ENCODE data around the gene ZFYVE28.
A peak's percentile ranks its signal among the peaks of the same experiment; 100 is the strongest.
"Not testable (repeated sequence)": the region's sequence is repeated elsewhere in the genome, so short reads cannot be mapped to it uniquely, and the experiment has no call there.

ZFYVE28 gene

DNA sequence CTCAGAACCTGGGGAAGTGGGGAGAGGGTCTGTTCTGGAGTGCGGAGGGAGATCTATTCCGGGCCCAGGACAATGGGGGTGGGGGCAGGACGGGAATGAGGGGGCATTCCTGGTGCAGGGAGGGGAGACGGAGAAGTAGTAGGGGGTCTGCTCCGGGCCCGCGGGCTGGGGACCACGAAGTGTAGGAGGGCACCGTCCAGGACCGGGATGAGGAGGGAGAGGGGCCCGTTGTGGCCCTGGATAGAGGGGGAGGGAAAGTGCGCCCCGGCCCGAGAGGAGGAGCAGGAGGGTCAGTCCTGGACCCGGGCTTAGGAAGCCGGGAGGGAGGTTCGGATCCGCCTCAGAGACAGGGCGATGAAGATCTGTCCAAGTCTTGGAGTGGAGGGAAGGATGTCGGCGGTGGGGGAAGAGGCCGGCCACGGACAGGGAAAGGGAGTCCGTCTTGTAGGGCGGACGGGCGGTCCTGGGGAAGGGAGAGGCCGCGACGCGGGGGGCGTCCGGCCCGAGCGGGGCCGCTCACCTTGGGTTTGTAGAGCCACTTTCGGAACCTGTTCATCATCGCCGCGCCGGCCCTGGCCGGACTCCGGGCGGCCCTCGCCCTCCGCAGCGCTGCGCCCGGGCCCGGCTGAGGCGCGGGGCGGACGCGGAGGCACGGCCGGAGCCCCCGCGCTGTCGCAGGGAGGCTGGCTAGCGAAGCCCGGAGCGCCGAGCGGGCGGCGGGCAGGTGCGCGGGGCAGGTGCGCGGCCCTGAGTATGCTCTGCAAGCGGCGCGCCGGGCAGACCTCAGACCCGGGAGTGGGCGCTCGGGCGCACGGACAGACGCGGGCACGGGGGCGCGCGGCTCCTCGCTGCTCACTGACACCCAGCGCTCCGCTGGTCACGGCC is at the start of gene ZFYVE28:
Gene ZFYVE28, minus strand, starts transcription at position 881 of the 885 bp plus-strand sequence. Its CDS starts 322 bp downstream, at position 559.
- no peak for DNase-seq (ENCODE audit: low read depth)
- TF ChIP-seq, protein P1, sequence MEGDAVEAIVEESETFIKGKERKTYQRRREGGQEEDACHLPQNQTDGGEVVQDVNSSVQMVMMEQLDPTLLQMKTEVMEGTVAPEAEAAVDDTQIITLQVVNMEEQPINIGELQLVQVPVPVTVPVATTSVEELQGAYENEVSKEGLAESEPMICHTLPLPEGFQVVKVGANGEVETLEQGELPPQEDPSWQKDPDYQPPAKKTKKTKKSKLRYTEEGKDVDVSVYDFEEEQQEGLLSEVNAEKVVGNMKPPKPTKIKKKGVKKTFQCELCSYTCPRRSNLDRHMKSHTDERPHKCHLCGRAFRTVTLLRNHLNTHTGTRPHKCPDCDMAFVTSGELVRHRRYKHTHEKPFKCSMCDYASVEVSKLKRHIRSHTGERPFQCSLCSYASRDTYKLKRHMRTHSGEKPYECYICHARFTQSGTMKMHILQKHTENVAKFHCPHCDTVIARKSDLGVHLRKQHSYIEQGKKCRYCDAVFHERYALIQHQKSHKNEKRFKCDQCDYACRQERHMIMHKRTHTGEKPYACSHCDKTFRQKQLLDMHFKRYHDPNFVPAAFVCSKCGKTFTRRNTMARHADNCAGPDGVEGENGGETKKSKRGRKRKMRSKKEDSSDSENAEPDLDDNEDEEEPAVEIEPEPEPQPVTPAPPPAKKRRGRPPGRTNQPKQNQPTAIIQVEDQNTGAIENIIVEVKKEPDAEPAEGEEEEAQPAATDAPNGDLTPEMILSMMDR (IDR thresholded peaks at IDR 0.05; ENCODE audit: low read depth, low read length, missing control alignments), result no peak
- peak within 1 kb of the TSS; percentile 50 for H3K4me3 ChIP-seq (ENCODE audit: low read depth, low read length)

DNA sequence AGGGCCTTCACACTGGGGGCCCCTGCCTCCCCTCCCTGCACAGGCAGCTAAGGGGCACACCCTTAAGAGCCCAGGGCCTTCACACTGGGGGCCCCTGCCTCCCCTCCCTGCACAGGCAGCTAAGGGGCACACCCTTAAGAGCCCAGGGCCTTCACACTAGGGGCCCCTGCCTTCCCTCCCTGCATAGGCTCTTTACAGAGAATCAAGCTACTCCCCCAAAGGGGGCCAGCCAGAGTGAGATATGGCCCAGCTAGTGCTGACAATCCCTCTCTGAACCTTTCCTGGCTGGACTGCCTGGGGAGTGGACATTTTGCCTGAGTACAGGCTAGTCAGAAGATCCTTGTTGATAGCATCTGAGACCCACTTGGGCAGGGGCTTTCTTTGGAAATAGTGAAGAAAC is 47.1 kb upstream of the ZFYVE28 start:
- not testable (repeated sequence) for H3K4me3 ChIP-seq (ENCODE audit: low read depth, low read length); DNase-seq (ENCODE audit: low read depth)

DNA sequence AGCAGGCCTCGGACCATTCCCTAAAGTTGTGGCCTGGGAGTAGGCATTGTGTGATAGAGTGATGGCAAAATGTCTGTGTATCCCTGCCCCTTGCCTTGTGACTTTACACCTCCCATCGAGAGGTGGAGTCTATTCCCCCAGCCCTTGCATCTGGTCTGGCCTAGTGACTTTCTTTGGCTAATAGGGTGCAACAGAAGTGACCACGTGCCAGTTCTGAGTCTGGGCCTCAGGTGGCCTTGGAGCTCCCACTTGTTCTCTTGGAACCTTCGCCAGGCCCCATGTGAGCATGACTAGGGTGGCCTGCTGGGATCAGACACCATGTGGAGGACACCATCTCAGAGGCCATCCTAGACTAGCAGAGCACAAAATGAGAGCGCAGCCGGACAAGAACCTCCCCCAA is 46.6 kb upstream of the ZFYVE28 start:
- TF ChIP-seq, protein P1 (IDR thresholded peaks at IDR 0.05; ENCODE audit: low read depth, low read length, missing control alignments), result no peak
- no peak for DNase-seq (ENCODE audit: low read depth)
- H3K4me3 ChIP-seq (ENCODE audit: low read depth, low read length), result no peak overlapping the region

DNA sequence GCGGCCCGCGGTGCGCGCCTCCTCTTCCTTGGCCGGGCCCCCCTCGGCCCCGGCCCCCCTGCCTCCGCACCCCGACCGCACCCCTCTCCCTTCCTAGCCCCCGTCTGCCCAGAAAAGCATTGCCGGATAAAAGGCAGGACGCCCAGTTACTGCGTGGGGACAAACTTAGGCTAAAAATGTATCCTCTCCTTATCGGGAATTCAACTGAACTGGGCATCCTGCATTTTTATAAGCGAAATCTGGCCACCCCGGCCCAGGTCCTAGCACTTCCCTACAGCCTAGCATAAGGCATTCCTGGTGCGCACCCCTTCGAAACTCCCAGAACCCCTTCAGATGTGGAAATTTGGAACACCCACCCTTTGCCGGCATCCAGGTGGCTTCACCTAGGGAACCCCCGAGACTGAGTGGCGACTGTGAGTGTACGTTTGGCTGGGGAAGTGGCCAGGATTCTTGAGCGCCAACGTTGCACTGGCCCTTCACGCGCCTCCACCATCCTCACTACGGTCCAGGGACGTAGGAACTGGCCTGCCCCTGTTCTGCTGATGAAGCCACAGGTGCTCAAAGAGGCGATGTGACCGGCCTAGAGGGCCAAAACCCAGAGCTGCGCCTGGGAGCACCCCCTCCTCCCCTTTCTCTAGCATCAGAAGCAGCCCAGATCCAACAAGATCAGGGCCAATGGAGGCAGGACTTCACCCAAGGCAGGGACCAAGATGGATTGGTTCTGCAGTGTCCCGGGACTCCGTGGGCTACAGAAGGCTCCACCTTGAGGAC is 44.7 kb upstream of the ZFYVE28 start:
- no peak for DNase-seq (ENCODE audit: low read depth)
- peak overlapping the region; percentile 48 for H3K4me3 ChIP-seq (ENCODE audit: low read depth, low read length)
- TF ChIP-seq, protein P1 (IDR thresholded peaks at IDR 0.05; ENCODE audit: low read depth, low read length, missing control alignments), result no peak

DNA sequence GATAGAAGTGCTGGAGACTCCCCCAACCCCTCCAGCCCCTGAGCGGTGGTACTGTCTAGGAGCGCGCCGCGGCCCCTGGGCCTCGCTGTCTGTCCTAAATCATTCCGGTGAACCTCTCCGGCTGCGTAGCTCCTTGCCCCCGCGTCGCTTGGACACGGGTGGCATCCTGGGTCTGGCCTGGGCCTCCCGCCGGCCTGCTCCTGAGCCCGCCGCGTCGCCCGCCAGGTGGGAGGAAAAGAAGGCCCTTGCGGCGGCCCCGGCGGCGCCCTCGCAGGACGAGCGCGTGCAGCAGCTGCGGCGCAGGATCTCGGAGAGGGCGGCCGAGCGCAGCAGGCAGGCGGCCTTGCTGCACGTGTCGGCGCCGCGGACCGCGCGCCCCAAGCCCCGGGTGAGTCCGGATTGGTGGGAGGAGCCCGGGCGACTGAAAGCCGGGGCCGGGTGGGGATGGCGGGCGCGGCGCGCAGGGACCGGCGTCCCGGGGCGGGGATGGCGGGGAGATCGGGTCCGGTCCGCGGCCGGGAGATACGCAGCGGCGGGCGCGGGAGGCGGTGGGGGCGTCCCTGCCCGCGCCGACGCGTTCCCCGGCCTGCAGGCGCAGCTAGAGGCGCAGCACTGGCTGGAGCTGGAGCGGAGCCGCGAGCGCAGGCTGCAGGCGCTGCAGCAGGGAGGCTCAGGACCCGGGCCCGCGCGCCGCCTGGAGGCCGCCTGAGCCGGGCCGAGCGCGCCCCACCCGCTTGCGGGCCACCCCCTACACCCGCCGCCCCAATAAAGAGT is 44.0 kb upstream of the ZFYVE28 start:
- H3K4me3 ChIP-seq (ENCODE audit: low read depth, low read length), result peak overlapping the region; percentile 48
- DNase-seq (ENCODE audit: low read depth), result no peak
- TF ChIP-seq, protein P1 (IDR thresholded peaks at IDR 0.05; ENCODE audit: low read depth, low read length, missing control alignments), result peak; percentile 44

DNA sequence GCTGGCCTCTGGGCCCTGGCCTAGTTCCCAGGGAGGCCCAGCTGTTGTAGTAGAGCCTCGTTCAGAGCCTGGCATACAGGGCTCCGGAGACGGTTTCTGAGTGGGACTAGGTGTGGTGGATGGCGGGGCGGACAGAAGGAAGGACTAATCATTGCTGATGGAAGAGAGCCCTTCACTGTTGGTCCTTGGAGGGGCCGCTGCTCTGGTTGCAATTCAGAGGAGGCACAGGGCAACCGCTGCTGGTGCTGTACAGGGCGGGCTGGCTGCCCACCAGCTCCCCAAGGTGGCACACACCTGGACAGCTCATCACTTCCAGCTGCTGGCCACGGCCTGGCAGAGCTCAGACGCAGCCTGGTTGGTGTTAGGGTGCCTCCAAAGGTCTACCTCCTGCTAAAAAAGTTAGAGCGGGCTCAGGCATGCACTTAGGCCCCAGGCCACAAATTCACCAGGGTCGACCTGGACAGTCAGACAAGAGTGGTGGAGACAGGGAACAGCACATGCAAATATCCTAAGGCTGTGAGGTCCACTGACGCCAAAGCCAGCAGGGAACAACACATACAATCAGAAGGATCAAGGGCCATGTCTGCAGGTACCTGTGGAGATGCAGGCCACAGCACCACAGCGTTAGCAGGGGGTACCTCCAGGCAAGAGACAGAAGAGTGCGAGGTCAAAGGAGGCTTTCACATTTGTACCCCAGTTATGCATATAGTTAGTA is 43.0 kb upstream of the ZFYVE28 start:
- H3K4me3 ChIP-seq (ENCODE audit: low read depth, low read length), result no peak overlapping the region
- DNase-seq (ENCODE audit: low read depth), result no peak
- TF ChIP-seq, protein P1 (IDR thresholded peaks at IDR 0.05; ENCODE audit: low read depth, low read length, missing control alignments), result no peak
